Transverse colon (tissue), 4 donors: Measurements from ENCODE around the gene TSPAN3. TPM values are rescaled to one million over a fixed set of nuclear protein-coding genes. Genes with fewer than 3 reads are reported as not detected.

Source experiments
- DNase-seq: peaks from one replicate; pipeline ENCODE4 v3.0.0-alpha.2; 2019
- H3K27ac ChIP-seq, 4 donors: fragments of 200-600 bp; sonication (generic); 2 replicates each; pipeline ENCODE4 v1.5.1; 2016 to 2018; ENCODE audit warnings: inconsistent platforms in 4 of 4
- H3K27me3 ChIP-seq: fragments of 200-600 bp; sonication (generic); 2 replicates; pipeline ENCODE4 v1.5.1; 2017; ENCODE audit warnings: inconsistent platforms
- H3K36me3 ChIP-seq, 4 donors: fragments of 200-600 bp; sonication (generic); 2 replicates each; pipeline ENCODE4 v1.5.1; 2017 to 2019; ENCODE audit warnings: inconsistent platforms in 4 of 4
- H3K4me1 ChIP-seq, 4 donors: fragments of 200-600 bp; sonication (generic); 2 replicates each; pipeline ENCODE4 v1.5.1; 2017 to 2020; ENCODE audit warnings: inconsistent platforms in 4 of 4
- H3K4me3 ChIP-seq, 4 donors: fragments of 200-600 bp; sonication (generic); 1 replicate in 1 of 4; 2 replicates in 3 of 4; pipeline versions ENCODE4 v1.5.1 to v1.6.1; 2017 to 2019; ENCODE audit warnings: inconsistent platforms in 4 of 4
- H3K9me3 ChIP-seq, 2 donors: fragments of 200-600 bp; sonication (generic); 2 replicates each; pipeline ENCODE4 v1.5.1; 2017 to 2019; ENCODE audit warnings: inconsistent platforms in 2 of 2
- CTCF ChIP-seq, 5 experiments: fragments of 200-600 bp in 3 of 5; fragments of 450-650 bp in 2 of 5; sonication (generic) in 3 of 5; IDR thresholded peaks; 1 replicate in 2 of 5; 2 replicates in 3 of 5; pipeline ENCODE4 v1.5.1; 2016 to 2017; ENCODE audit warnings: antibody characterized with exemption in 5 of 5, inconsistent platforms in 3 of 5, mild to moderate bottlenecking in 2 of 5, moderate library complexity in 1 of 5
- EP300 ChIP-seq: sonication (generic); formaldehyde crosslinking; IDR thresholded peaks from one replicate; pipeline ENCODE4 v1.6.1; 2017; ENCODE audit warnings: antibody characterized with exemption, low read depth
- POLR2A ChIP-seq: fragments of 450-650 bp; IDR thresholded peaks from one replicate; pipeline ENCODE4 v1.6.1; 2016; ENCODE audit warnings: antibody characterized with exemption, mild to moderate bottlenecking, moderate library complexity
- POLR2AphosphoS5 ChIP-seq, 3 donors: sonication (generic); formaldehyde crosslinking; IDR thresholded peaks; one replicate each; pipeline ENCODE4 v1.6.1; 2016; ENCODE audit warnings: antibody characterized with exemption in 3 of 3
- WGBS, 2 donors: methylation state at CpG; one replicate each; pipeline ENCODE4 v1.1.5; 2018; ENCODE audit warnings: low coverage in 1 of 2; 5-methylcytosine and 5-hydroxymethylcytosine counted together
- in situ Hi-C, 4 donors: fragments of 200-750 bp; cut with MboI; loops; one replicate each; pipeline versions ENCODE4 v1.15.0 to v1.15.1; 2017; ENCODE audit warnings: low sequenced_read_pairs in 3 of 4, low pct_ligation_motif_present in 1 of 4, low pct_unique_long_range_greater_than_20kb in 1 of 4
- intact Hi-C: fragments of 100-400 bp; cut with DNase I; formaldehyde crosslinking; loops from one replicate; pipeline ENCODE4 v1.15.1; 2023; ENCODE audit warnings: low total_unique reads
- total RNA-seq, 4 donors: library from RNA; depleted of rRNA; stranded (reverse); fragments of >200 nt; gene quantifications; one replicate each; pipeline ENCODE4 v1.1.0, GENCODE V29; 2016

Gene TSPAN3
- total RNA-seq, 4 donors from 2014 or later: 365 to 1,069 (median 676) TPM

GRCh38 chr15:77002954-77003912 lies 67.7 kb downstream of the TSPAN3 start:
- no peaks in the 10 kb centered on the region for H3K27me3 ChIP-seq
- H3K4me3 ChIP-seq: no peak overlapping the region
- WGBS, 2 donors: 62% methylated on average over 16 of the region's 16 CpGs; no CpG with 5 or more reads in 1 of the 2 donors

GRCh38 chr15:77002436-77002835 lies 68.5 kb downstream of the TSPAN3 start:
- Histone ChIP-seq H3K27me3 (no peaks in the 10 kb centered on the region), H3K9me3 (no peaks in the 10 kb centered on the region), H3K36me3 (no peaks in the 10 kb centered on the region), H3K4me1 (no peaks in the 10 kb centered on the region), H3K4me3 (no peak overlapping the region), H3K27ac (peak overlapping the region; percentile 11 to 55 (median 34))
- no peak for TF ChIP-seq POLR2AphosphoS5 (IDR thresholded peaks at IDR 0.05)
- no peak for TF ChIP-seq POLR2A
- TF ChIP-seq EP300: no peak
- no peak for TF ChIP-seq CTCF (IDR thresholded peaks at IDR 0.05)
- intact Hi-C loops: no loop called here
- in situ Hi-C loops: no loop called here
- 67 to 78% methylated on average over 3 to 7 of the region's 7 CpGs for whole genome bisulfite sequencing, 2 donors
- no peak for DNase-seq

More at GRCh38 chr15:77002954-77003912, 67.7 kb downstream of the TSPAN3 start:
- Histone ChIP-seq H3K27ac (peak overlapping the region; percentile 11 to 55 (median 39)), H3K9me3 (no peaks in the 10 kb centered on the region), H3K36me3 (no peaks in the 10 kb centered on the region), H3K4me1 (no peaks in the 10 kb centered on the region)
- no peak for TF ChIP-seq POLR2AphosphoS5 (IDR thresholded peaks at IDR 0.05)
- no peak for TF ChIP-seq CTCF (IDR thresholded peaks at IDR 0.05)
- TF ChIP-seq EP300: no peak
- no peak for TF ChIP-seq POLR2A
- in situ Hi-C loops: no loop called here
- DNase-seq: peak; percentile 73
- intact Hi-C loops: no loop called here

- DNase-seq: no peak
- Histone ChIP-seq H3K4me1 (no peaks in the 10 kb centered on the region), H3K4me3 (no peak overlapping the region), H3K36me3 (no peaks in the 10 kb centered on the region), H3K27ac (peak overlapping the region in 1 of 4 donors; percentile 50), H3K9me3 (no peaks in the 10 kb centered on the region), H3K27me3 (no peaks in the 10 kb centered on the region)
- WGBS, 2 donors: 70 to 83% methylated on average over 4 of the region's 4 CpGs
- TF ChIP-seq POLR2A (no peak), EP300 (no peak), POLR2AphosphoS5 (IDR thresholded peaks at IDR 0.05) (no peak), CTCF (IDR thresholded peaks at IDR 0.05) (no peak)
- intact Hi-C loops: no loop called here
- in situ Hi-C loops: no loop called here
Observed at GRCh38 chr15:77001966-77002365, 68.9 kb downstream of the TSPAN3 start.

- H3K9me3 ChIP-seq: no peaks in the 10 kb centered on the region
- H3K27ac ChIP-seq: no peak overlapping the region
- H3K27me3 ChIP-seq: no peaks in the 10 kb centered on the region
- WGBS, 2 donors: 60 to 80% methylated on average over 2 to 4 of the region's 4 CpGs
- no peak overlapping the region for H3K4me3 ChIP-seq
- in situ Hi-C loops: no loop called here
- no peak for DNase-seq
- intact Hi-C loops: no loop called here
- TF ChIP-seq EP300 (no peak), POLR2AphosphoS5 (IDR thresholded peaks at IDR 0.05) (no peak), CTCF (IDR thresholded peaks at IDR 0.05) (no peak), POLR2A (no peak)
- H3K4me1 ChIP-seq: peaks cover 0 to 5% (median 2%) of the 10 kb centered on the region in 4 donors
- H3K36me3 ChIP-seq: no peaks in the 10 kb centered on the region
Observed at GRCh38 chr15:77001351-77001750, 69.6 kb downstream of the TSPAN3 start.
